B cell (primary cell): Measurements from ENCODE around the gene MTHFR. TPM values are rescaled to one million over a fixed set of nuclear protein-coding genes. Genes with fewer than 3 reads are reported as not detected.

ENCODE experiments used
- ATAC-seq: fragments of 200-7000 bp; cut with Tn5 transposase; one replicate; pipeline ENCODE4 v1.10.0; 2021; ENCODE audit warnings: low read depth, mild to moderate bottlenecking, moderate number of reproducible peaks, moderate library complexity
- CTCF ChIA-PET: fragments of 350-600 bp; sonication (Branson Sonifier 250); formaldehyde crosslinking; loops from one replicate; lab custom pipeline; 2021; ENCODE audit warnings: antibody characterized with exemption, inconsistent platforms; lab: Charles Lee
- POLR2A ChIA-PET: fragments of 350-600 bp; sonication (Branson Sonifier 250); formaldehyde crosslinking; loops from one replicate; lab custom pipeline; 2021; ENCODE audit warnings: antibody characterized with exemption; lab: Charles Lee
- DNase-seq: peaks from one replicate; pipeline ENCODE4 v3.0.0; 2013
- H2AFZ ChIP-seq: 2 replicates; pipeline ENCODE4 v1.6.1; 2012; ENCODE audit warnings: mild to moderate bottlenecking, low read depth, low read length; ENCODE audit not compliant: insufficient read depth, poor library complexity, severe bottlenecking
- H3K27ac ChIP-seq, 2 donors: 1 replicate in 1 of 2; 2 replicates in 1 of 2; pipeline ENCODE4 v1.5.1; 2012 to 2013; ENCODE audit warnings: low read length in 2 of 2, mild to moderate bottlenecking in 2 of 2, moderate library complexity in 1 of 2
- H3K27me3 ChIP-seq, 4 experiments: fragments of 200-600 bp in 1 of 4; sonication (generic) in 1 of 4; replicated peaks in 1 of 4; 1 replicate in 2 of 4; 2 replicates in 2 of 4; pipeline versions ENCODE4 v1.6.1 to v1.7.0; 2013 to 2016; ENCODE audit warnings: low read length in 3 of 4, mild to moderate bottlenecking in 2 of 4, mixed read lengths in 1 of 4, moderate library complexity in 1 of 4; ENCODE audit not compliant: insufficient read depth in 4 of 4, control insufficient read depth in 3 of 4; ENCODE audit errors: control extremely low read depth in 1 of 4
- H3K36me3 ChIP-seq, 2 experiments: replicated peaks in 1 of 2; 1 replicate in 1 of 2; 2 replicates in 1 of 2; pipeline versions ENCODE4 v1.6.1 to v1.7.1; 2013; ENCODE audit warnings: low read length in 1 of 2; ENCODE audit not compliant: insufficient read depth in 2 of 2, control insufficient read depth in 1 of 2; ENCODE audit errors: control extremely low read depth in 1 of 2, extremely low read depth in 1 of 2
- H3K4me1 ChIP-seq, 2 donors: fragments of 200-600 bp in 1 of 2; sonication (generic) in 1 of 2; 1 replicate in 1 of 2; 2 replicates in 1 of 2; pipeline versions ENCODE4 v1.5.1 to v1.6.1; 2013 to 2017; ENCODE audit warnings: low read length in 2 of 2; ENCODE audit not compliant: control insufficient read depth in 2 of 2, insufficient read depth in 2 of 2
- H3K4me2 ChIP-seq: replicated peaks from 2 replicates; pipeline ENCODE3; 2012; ENCODE audit warnings: mild to moderate bottlenecking, low read depth, low read length; ENCODE audit not compliant: poor library complexity, severe bottlenecking
- H3K4me3 ChIP-seq, 5 experiments: fragments of 200-600 bp in 1 of 5; sonication (generic) in 1 of 5; 1 replicate in 3 of 5; 2 replicates in 2 of 5; pipeline versions ENCODE4 v1.5.1 to v1.7.0; 2011 to 2016; ENCODE audit warnings: low read length in 4 of 5, mild to moderate bottlenecking in 4 of 5, low read depth in 2 of 5, control low read depth in 1 of 5, moderate library complexity in 1 of 5; ENCODE audit not compliant: insufficient read depth in 1 of 5; ENCODE audit errors: control extremely low read depth in 1 of 5, extremely low read depth in 1 of 5
- H3K79me2 ChIP-seq: fragments of 200-600 bp; sonication (generic); one replicate; pipeline ENCODE4 v1.6.0; 2016; ENCODE audit warnings: low read length; ENCODE audit not compliant: control insufficient read depth, insufficient read depth
- H3K9ac ChIP-seq: fragments of 200-600 bp; sonication (generic); 2 replicates; pipeline ENCODE4 v1.6.1; 2017; ENCODE audit warnings: mild to moderate bottlenecking, low read length, moderate library complexity
- H3K9me3 ChIP-seq, 3 donors: one replicate each; pipeline versions ENCODE4 v1.6.1 to v1.7.1; 2013; ENCODE audit warnings: low read length in 2 of 3; ENCODE audit not compliant: control insufficient read depth in 2 of 3, insufficient read depth in 1 of 3; ENCODE audit errors: control extremely low read depth in 1 of 3
- H4K20me1 ChIP-seq: 2 replicates; pipeline ENCODE4 v1.6.0; 2012; ENCODE audit warnings: mild to moderate bottlenecking, low read length; ENCODE audit not compliant: insufficient read depth, control insufficient read depth, poor library complexity, severe bottlenecking
- H3K27ac Mint-ChIP-seq: one replicate; pipeline ENCODE4 v1.8.0; 2021; ENCODE audit warnings: mixed read lengths
- H3K27me3 Mint-ChIP-seq: one replicate; pipeline ENCODE4 v1.8.0; 2021; ENCODE audit warnings: mixed read lengths
- H3K4me1 Mint-ChIP-seq: one replicate; pipeline ENCODE4 v1.8.0; 2021; ENCODE audit warnings: mixed read lengths
- H3K4me3 Mint-ChIP-seq: one replicate; pipeline ENCODE4 v1.8.0; 2021; ENCODE audit warnings: mixed read lengths
- H3K9me3 Mint-ChIP-seq: one replicate; pipeline ENCODE4 v1.8.0; 2022; ENCODE audit warnings: mixed read lengths; ENCODE audit not compliant: insufficient read depth
- CTCF ChIP-seq: fragments of 200-600 bp; IDR thresholded peaks from one replicate; pipeline ENCODE4 v1.8.0; 2022; ENCODE audit warnings: antibody characterized with exemption, mild to moderate bottlenecking
- EZH2 ChIP-seq: IDR thresholded peaks from 2 replicates; pipeline ENCODE4 v1.6.1; 2012; ENCODE audit warnings: borderline replicate concordance, low read depth, mild to moderate bottlenecking, moderate library complexity, low read length; ENCODE audit not compliant: insufficient read depth, poor library complexity, severe bottlenecking
- WGBS: methylation state at CpG from one replicate; pipeline ENCODE4 v1.1.5; 2013; ENCODE audit warnings: missing lambda C conversion rate; ENCODE audit not compliant: insufficient coverage; 5-methylcytosine and 5-hydroxymethylcytosine counted together
- intact Hi-C: fragments of 100-400 bp; cut with micrococcal nuclease; formaldehyde crosslinking; loops from one replicate; pipeline ENCODE4 v1.10.0; 2022
- polyA plus RNA-seq: library from polyadenylated mRNA; depleted of rRNA; stranded (reverse); fragments of >200 nt; gene quantifications from 2 replicates; pipeline ENCODE4 v1.2.3, GENCODE V29; 2012
- total RNA-seq, 2 donors: library from RNA; stranded (reverse); fragments of 120-200 nt in 1 of 2; gene quantifications; 1 replicate in 1 of 2; 2 replicates in 1 of 2; pipeline versions ENCODE4 v1.2.3 to v1.2.4, GENCODE V29; 2013 to 2022

The MTHFR gene
- total and polyA plus RNA-seq, 2 donors (not counting 1 experiment from before 2014, with no cell fraction given) = 35.8 to 114 TPM

- Histone ChIP-seq H3K4me2 (no peak overlapping the region), H3K27me3 (no peaks in the 10 kb centered on the region), H3K79me2 (no peaks in the 10 kb centered on the region), H3K9me3 (no peaks in the 10 kb centered on the region), H3K4me3 (no peak overlapping the region), H3K36me3 (no peaks in the 10 kb centered on the region), H2AFZ (no peak overlapping the region), H3K27ac (no peak overlapping the region), H4K20me1 (no peaks in the 10 kb centered on the region), H3K9ac (no peak overlapping the region), H3K4me1 (peaks cover 12 to 15% of the 10 kb centered on the region in 2 donors)
- Mint-ChIP-seq H3K4me1 (peaks cover 15% of the 10 kb centered on the region), H3K9me3 (no peaks in the 10 kb centered on the region), H3K4me3 (no peak overlapping the region), H3K27me3 (no peaks in the 10 kb centered on the region), H3K27ac (no peak overlapping the region)
- ChIA-PET CTCF (interaction anchor here (1.3 kb wide), 1 partner anchor 743 kb away, joined by 3 read pairs; no protein-coding TSS in a partner anchor), POLR2A (no interaction called here)
- intact Hi-C loops = no loop called here
- DNase-seq (no peak), ATAC-seq (no peak)
- TF ChIP-seq CTCF (no peak), EZH2 (no peak)
- WGBS = 100% methylated on average over 3 of the region's 10 CpGs
Observed at GRCh38 chr1:11780380-11781147, 25.2 kb downstream of the MTHFR start.

GRCh38 chr1:11779715-11780379 is 25.9 kb downstream of the MTHFR start:
- DNase-seq (no peak), ATAC-seq (no peak)
- ChIA-PET CTCF (interaction anchor here (1.3 kb wide), 1 partner anchor 742 kb away, joined by 3 read pairs; no protein-coding TSS in a partner anchor), POLR2A (no interaction called here)
- no peak for TF ChIP-seq EZH2
- TF ChIP-seq CTCF = no peak
- peaks cover 8% of the 10 kb centered on the region for H3K4me1 Mint-ChIP-seq
- H3K27ac ChIP-seq = no peak overlapping the region
- intact Hi-C loops = no loop called here
- peaks cover 5 to 8% of the 10 kb centered on the region in 2 donors for H3K4me1 ChIP-seq
- no peaks in the 10 kb centered on the region for H4K20me1 ChIP-seq
- H3K36me3 ChIP-seq = no peaks in the 10 kb centered on the region
- no peak overlapping the region for H3K27ac Mint-ChIP-seq
- H3K9me3 Mint-ChIP-seq = no peaks in the 10 kb centered on the region
- H3K9me3 ChIP-seq = no peaks in the 10 kb centered on the region
- no peak overlapping the region for H3K4me3 Mint-ChIP-seq
- no peak overlapping the region for H3K9ac ChIP-seq
- no peaks in the 10 kb centered on the region for H3K79me2 ChIP-seq
- no peaks in the 10 kb centered on the region for H3K27me3 Mint-ChIP-seq
- no peak overlapping the region for H3K4me2 ChIP-seq
- no peaks in the 10 kb centered on the region for H3K27me3 ChIP-seq
- WGBS = 89% methylated on average over 11 of the region's 13 CpGs
- H3K4me3 ChIP-seq = no peak overlapping the region
- no peak overlapping the region for H2AFZ ChIP-seq
